KMS-11 (cell line): ENCODE measurements around the gene RNF112.

Experiments
- H2AFZ ChIP-seq: fragments of 200-600 bp; sonication (generic); 2 replicates; pipeline ENCODE4 v1.6.1; 2016; ENCODE audit warnings: antibody characterized with exemption, mixed run types, low read depth
- H3K27ac ChIP-seq: fragments of 200-600 bp; sonication (generic); 2 replicates; pipeline ENCODE4 v1.6.1; 2016; ENCODE audit warnings: mild to moderate bottlenecking, mixed run types
- H3K27me3 ChIP-seq: fragments of 200-600 bp; sonication (generic); 2 replicates; pipeline ENCODE4 v1.6.1; 2017; ENCODE audit warnings: mild to moderate bottlenecking, low read depth, mixed run types, moderate library complexity; ENCODE audit not compliant: insufficient read depth
- H3K36me3 ChIP-seq: fragments of 200-600 bp; sonication (generic); 2 replicates; pipeline ENCODE4 v1.6.1; 2017; ENCODE audit warnings: mild to moderate bottlenecking, mixed run types; ENCODE audit not compliant: insufficient read depth
- H3K4me1 ChIP-seq: fragments of 200-600 bp; sonication (generic); 2 replicates; pipeline ENCODE4 v1.6.1; 2016; ENCODE audit warnings: mild to moderate bottlenecking, low read depth, mixed run types; ENCODE audit not compliant: poor library complexity, severe bottlenecking
- H3K4me2 ChIP-seq: fragments of 200-600 bp; sonication (generic); 2 replicates; pipeline ENCODE4 v1.7.0; 2016; ENCODE audit warnings: mild to moderate bottlenecking, mixed run types
- H3K4me3 ChIP-seq: fragments of 200-600 bp; sonication (generic); IDR thresholded peaks from 2 replicates; pipeline ENCODE4 v1.6.1; 2017; ENCODE audit warnings: low read depth, low read length, mixed read lengths; ENCODE audit not compliant: insufficient read depth
- H3K79me2 ChIP-seq: fragments of 200-600 bp; sonication (generic); 2 replicates; pipeline ENCODE4 v1.6.1; 2016; ENCODE audit warnings: low read depth, mixed run types; ENCODE audit not compliant: insufficient read depth
- H3K9ac ChIP-seq: fragments of 200-600 bp; sonication (generic); 2 replicates; pipeline ENCODE4 v1.6.1; 2016; ENCODE audit warnings: mild to moderate bottlenecking, mixed run types
- H4K20me1 ChIP-seq: fragments of 200-600 bp; sonication (generic); 2 replicates; pipeline ENCODE4 v1.6.1; 2016; ENCODE audit warnings: mild to moderate bottlenecking, mixed run types; ENCODE audit not compliant: insufficient read depth
- CTCF ChIP-seq: fragments of 200-600 bp; sonication (generic); conservative IDR thresholded peaks from 2 replicates; pipeline ENCODE4 v1.6.1; 2017; ENCODE audit warnings: low read depth, mild to moderate bottlenecking, antibody characterized with exemption, low read length, moderate library complexity, mixed read lengths

RNF112 gene

DNA sequence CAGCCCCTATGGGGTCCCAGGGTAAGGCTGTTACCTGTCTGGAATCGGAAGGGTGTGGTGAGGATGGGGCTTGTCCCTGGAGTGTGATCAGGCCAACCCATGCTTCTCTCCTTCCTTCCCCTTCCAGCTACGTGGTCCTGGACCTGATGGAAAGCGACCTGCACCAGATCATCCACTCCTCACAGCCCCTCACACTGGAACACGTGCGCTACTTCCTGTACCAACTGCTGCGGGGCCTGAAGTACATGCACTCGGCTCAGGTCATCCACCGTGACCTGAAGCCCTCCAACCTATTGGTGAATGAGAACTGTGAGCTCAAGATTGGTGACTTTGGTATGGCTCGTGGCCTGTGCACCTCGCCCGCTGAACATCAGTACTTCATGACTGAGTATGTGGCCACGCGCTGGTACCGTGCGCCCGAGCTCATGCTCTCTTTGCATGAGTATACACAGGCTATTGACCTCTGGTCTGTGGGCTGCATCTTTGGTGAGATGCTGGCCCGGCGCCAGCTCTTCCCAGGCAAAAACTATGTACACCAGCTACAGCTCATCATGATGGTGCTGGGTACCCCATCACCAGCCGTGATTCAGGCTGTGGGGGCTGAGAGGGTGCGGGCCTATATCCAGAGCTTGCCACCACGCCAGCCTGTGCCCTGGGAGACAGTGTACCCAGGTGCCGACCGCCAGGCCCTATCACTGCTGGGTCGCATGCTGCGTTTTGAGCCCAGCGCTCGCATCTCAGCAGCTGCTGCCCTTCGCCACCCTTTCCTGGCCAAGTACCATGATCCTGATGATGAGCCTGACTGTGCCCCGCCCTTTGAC is 30.3 kb upstream of the RNF112 start:
- Histone ChIP-seq H3K27ac (no peak overlapping the region), H3K4me3 (no peak overlapping the region), H3K4me2 (no peak overlapping the region), H4K20me1 (no peaks in the 10 kb centered on the region), H3K36me3 (no peaks in the 10 kb centered on the region), H3K27me3 (no peaks in the 10 kb centered on the region), H2AFZ (no peak overlapping the region), H3K79me2 (no peaks in the 10 kb centered on the region), H3K4me1 (peaks cover 8% of the 10 kb centered on the region), H3K9ac (no peak overlapping the region)
- no peak for TF ChIP-seq CTCF

- H2AFZ ChIP-seq: no peak overlapping the region
- H3K27me3 ChIP-seq: no peaks in the 10 kb centered on the region
- H3K79me2 ChIP-seq: no peaks in the 10 kb centered on the region
- no peaks in the 10 kb centered on the region for H4K20me1 ChIP-seq
- no peak for TF ChIP-seq CTCF
- H3K4me2 ChIP-seq: no peak overlapping the region
- H3K27ac ChIP-seq: no peak overlapping the region
- H3K4me3 ChIP-seq: no peak overlapping the region
- peaks cover 6% of the 10 kb centered on the region for H3K4me1 ChIP-seq
- H3K36me3 ChIP-seq: no peaks in the 10 kb centered on the region
- H3K9ac ChIP-seq: no peak overlapping the region
Observed at GRCh38 chr17:19381361-19381740, 29.7 kb upstream of the RNF112 start.

DNA sequence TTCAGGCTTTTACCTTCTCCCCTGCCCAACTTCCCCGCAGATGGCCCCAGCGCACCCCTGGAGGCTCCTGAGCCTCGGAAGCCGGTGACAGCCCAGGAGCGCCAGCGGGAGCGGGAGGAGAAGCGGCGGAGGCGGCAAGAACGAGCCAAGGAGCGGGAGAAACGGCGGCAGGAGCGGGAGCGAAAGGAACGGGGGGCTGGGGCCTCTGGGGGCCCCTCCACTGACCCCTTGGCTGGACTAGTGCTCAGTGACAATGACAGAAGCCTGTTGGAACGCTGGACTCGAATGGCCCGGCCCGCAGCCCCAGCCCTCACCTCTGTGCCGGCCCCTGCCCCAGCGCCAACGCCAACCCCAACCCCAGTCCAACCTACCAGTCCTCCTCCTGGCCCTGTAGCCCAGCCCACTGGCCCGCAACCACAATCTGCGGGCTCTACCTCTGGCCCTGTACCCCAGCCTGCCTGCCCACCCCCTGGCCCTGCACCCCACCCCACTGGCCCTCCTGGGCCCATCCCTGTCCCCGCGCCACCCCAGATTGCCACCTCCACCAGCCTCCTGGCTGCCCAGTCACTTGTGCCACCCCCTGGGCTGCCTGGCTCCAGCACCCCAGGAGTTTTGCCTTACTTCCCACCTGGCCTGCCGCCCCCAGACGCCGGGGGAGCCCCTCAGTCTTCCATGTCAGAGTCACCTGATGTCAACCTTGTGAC is 29.1 kb upstream of the RNF112 start:
- Histone ChIP-seq H4K20me1 (no peaks in the 10 kb centered on the region), H3K27ac (no peak overlapping the region), H3K79me2 (no peaks in the 10 kb centered on the region), H3K9ac (no peak overlapping the region), H3K4me2 (no peak overlapping the region), H2AFZ (no peak overlapping the region), H3K36me3 (no peaks in the 10 kb centered on the region), H3K27me3 (no peaks in the 10 kb centered on the region), H3K4me1 (peaks cover 3% of the 10 kb centered on the region), H3K4me3 (no peak overlapping the region)
- no peak for TF ChIP-seq CTCF

GRCh38 chr17:19382531-19383444 is 28.2 kb upstream of the RNF112 start:
- Histone ChIP-seq H3K27ac (no peak overlapping the region), H3K4me1 (no peaks in the 10 kb centered on the region), H4K20me1 (no peaks in the 10 kb centered on the region), H3K79me2 (no peaks in the 10 kb centered on the region), H3K27me3 (no peaks in the 10 kb centered on the region), H3K36me3 (no peaks in the 10 kb centered on the region), H3K9ac (no peak overlapping the region), H2AFZ (no peak overlapping the region), H3K4me3 (no peak overlapping the region), H3K4me2 (no peak overlapping the region)
- TF ChIP-seq CTCF: no peak
